ENCODE results near the gene ZNF205. TPM values are rescaled to one million over a fixed set of nuclear protein-coding genes. Genes with fewer than 3 reads are reported as not detected.
A peak's percentile ranks its signal among the peaks of the same experiment; 100 is the strongest.
"Not testable (repeated sequence)": the region's sequence is repeated elsewhere in the genome, so short reads cannot be mapped to it uniquely, and the experiment has no call there.

The ZNF205 gene
- 13.5 and 15.4 TPM in 2 replicates for total RNA-seq (2014; rRNA removed; shearing (Covaris generic))

- DNase-seq (ENCODE audit: low read depth) = peak; percentile 78
Observed at GRCh38 chr16:3112058-3112880, at the start of gene ZNF205. TSS of gene ZNF205 (plus strand) at chr16:3112586. CDS start at chr16:3113431, 845 bp downstream.

- DNase-seq (ENCODE audit: low read depth) = no peak
Observed at GRCh38 chr16:3063625-3064386, 48.6 kb upstream of the ZNF205 start.

- peak; percentile 85 for DNase-seq (ENCODE audit: low read depth)
Observed at GRCh38 chr16:3065069-3065741, 47.2 kb upstream of the ZNF205 start, which contains the start of gene IL32. TSS of gene IL32 (plus strand) at chr16:3065640. CDS start at chr16:3065812, 172 bp downstream.

- DNase-seq (ENCODE audit: low read depth) = no peak
Observed at GRCh38 chr16:3065742-3066439, 46.5 kb upstream of the ZNF205 start.

- DNase-seq (ENCODE audit: low read depth) = no peak
Observed at GRCh38 chr16:3066440-3066748, 46.0 kb upstream of the ZNF205 start.

- DNase-seq (ENCODE audit: low read depth) = no peak
Observed at GRCh38 chr16:3068487-3068886, 43.9 kb upstream of the ZNF205 start.

GRCh38 chr16:3069146-3069545, 43.2 kb upstream of the ZNF205 start:
- not testable (repeated sequence) for DNase-seq (ENCODE audit: low read depth)

- no peak for DNase-seq (ENCODE audit: low read depth)
Observed at GRCh38 chr16:3070608-3071111, 41.7 kb upstream of the ZNF205 start.

GRCh38 chr16:3071655-3072054, 40.7 kb upstream of the ZNF205 start:
- DNase-seq (ENCODE audit: low read depth) = no peak

GRCh38 chr16:3072148-3072547, 40.2 kb upstream of the ZNF205 start:
- not testable (repeated sequence) for DNase-seq (ENCODE audit: low read depth)

- not testable (repeated sequence) for DNase-seq (ENCODE audit: low read depth)
Observed at GRCh38 chr16:3072576-3073263, 39.7 kb upstream of the ZNF205 start.

GRCh38 chr16:3073448-3073847, 38.9 kb upstream of the ZNF205 start:
- no peak for DNase-seq (ENCODE audit: low read depth)

- DNase-seq (ENCODE audit: low read depth) = no peak
Observed at GRCh38 chr16:3074860-3075522, 37.4 kb upstream of the ZNF205 start.

- no peak for DNase-seq (ENCODE audit: low read depth)
Observed at GRCh38 chr16:3075523-3075915, 36.9 kb upstream of the ZNF205 start.

GRCh38 chr16:3075946-3076345, 36.4 kb upstream of the ZNF205 start:
- not testable (repeated sequence) for DNase-seq (ENCODE audit: low read depth)

GRCh38 chr16:3076577-3076976, 35.8 kb upstream of the ZNF205 start:
- DNase-seq (ENCODE audit: low read depth) = no peak

- no peak for DNase-seq (ENCODE audit: low read depth)
Observed at GRCh38 chr16:3080024-3080423, 32.4 kb upstream of the ZNF205 start.

- DNase-seq (ENCODE audit: low read depth) = not testable (repeated sequence)
Observed at GRCh38 chr16:3081957-3082356, 30.4 kb upstream of the ZNF205 start.

- not testable (repeated sequence) for DNase-seq (ENCODE audit: low read depth)
Observed at GRCh38 chr16:3083408-3083807, 29.0 kb upstream of the ZNF205 start.

GRCh38 chr16:3084491-3084890, 27.9 kb upstream of the ZNF205 start:
- no peak for DNase-seq (ENCODE audit: low read depth)

Measured in M059J (cell line).